RWPE2 (cell line): ENCODE measurements around the gene HOXB5.

ENCODE experiments used
- ATAC-seq: fragments of 200-7000 bp; cut with Tn5 transposase; 3 replicates; pipeline ENCODE4 v1.9.1; 2021; ENCODE audit warnings: low read depth
- DNase-seq: peaks from one replicate; pipeline ENCODE4 v3.0.0-alpha.2; 2020; ENCODE audit warnings: low spot score
- H3K27ac ChIP-seq: fragments of 450-650 bp; 2 replicates; pipeline ENCODE4 v1.5.1; 2017; ENCODE audit warnings: mild to moderate bottlenecking; ENCODE audit not compliant: poor library complexity, severe bottlenecking
- H3K27me3 ChIP-seq: fragments of 250-450 bp; sonication (Bioruptor Pico); 2 replicates; pipeline ENCODE4 v1.5.1; 2021; ENCODE audit warnings: mild to moderate bottlenecking, moderate library complexity; ENCODE audit not compliant: insufficient read depth, poor library complexity, severe bottlenecking
- H3K36me3 ChIP-seq: fragments of 250-450 bp; sonication (Bioruptor Pico); 2 replicates; pipeline ENCODE4 v1.5.1; 2020; ENCODE audit warnings: low read depth, mild to moderate bottlenecking, moderate library complexity
- H3K4me1 ChIP-seq: fragments of 250-450 bp; sonication (Bioruptor Pico); 2 replicates; pipeline ENCODE4 v1.5.1; 2021; ENCODE audit warnings: mild to moderate bottlenecking, moderate library complexity; ENCODE audit not compliant: insufficient read depth, poor library complexity, severe bottlenecking
- H3K4me3 ChIP-seq: fragments of 250-450 bp; sonication (Bioruptor Pico); 2 replicates; pipeline ENCODE4 v1.5.1; 2021; ENCODE audit warnings: mild to moderate bottlenecking, moderate library complexity; ENCODE audit not compliant: severe bottlenecking
- H3K9me3 ChIP-seq: fragments of 250-450 bp; sonication (Bioruptor Pico); 2 replicates; pipeline ENCODE4 v1.5.1; 2021; ENCODE audit warnings: mild to moderate bottlenecking, moderate library complexity; ENCODE audit not compliant: severe bottlenecking
- TF ChIP-seq, protein P1 (sequence below): fragments of 450-650 bp; IDR thresholded peaks from one replicate; pipeline ENCODE4 v1.5.1; 2017; ENCODE audit warnings: mild to moderate bottlenecking, moderate library complexity; ENCODE audit not compliant: poor library complexity, severe bottlenecking

Gene HOXB5

DNA sequence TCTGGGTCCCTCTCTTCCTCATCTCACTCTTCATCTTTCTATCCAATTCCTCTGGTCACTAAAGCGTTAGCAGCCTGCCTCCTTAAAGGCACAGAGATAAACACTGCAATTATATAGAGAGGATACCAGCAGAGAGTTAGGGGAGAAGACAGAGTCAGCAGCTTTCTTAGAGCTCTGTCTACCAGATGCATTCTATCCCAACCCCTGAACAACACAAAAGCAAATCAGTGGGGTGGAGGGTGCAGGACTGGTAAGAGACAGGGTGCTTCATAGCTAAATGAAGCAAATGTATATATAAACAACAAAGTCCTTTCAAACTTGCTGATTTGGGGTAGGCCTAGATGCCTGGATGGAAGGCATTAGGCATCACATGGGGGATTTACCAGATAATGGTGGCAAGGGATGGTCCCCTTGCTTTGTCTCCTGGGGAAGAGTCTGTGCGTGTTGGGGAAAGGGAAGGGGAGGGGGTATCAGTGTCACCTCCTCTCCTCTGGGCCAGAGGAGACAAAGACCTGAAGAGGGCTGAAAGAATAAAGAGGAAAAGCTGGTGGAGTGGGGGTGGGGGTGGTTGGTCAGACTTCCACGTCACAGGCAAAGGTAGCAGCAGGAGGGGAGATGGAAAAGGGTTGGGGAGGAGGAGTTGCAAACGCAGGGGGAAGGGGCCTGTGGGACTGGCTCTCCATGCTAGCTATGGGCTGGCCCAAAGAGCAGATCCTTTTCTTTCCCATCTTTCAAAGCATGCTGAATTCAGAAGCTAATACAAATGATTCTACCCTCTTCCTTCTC, 27.5 kb downstream of the HOXB5 start:
- Histone ChIP-seq H3K4me1 (no peaks in the 10 kb centered on the region), H3K27me3 (no peaks in the 10 kb centered on the region), H3K4me3 (no peak overlapping the region), H3K27ac (no peak overlapping the region), H3K9me3 (no peaks in the 10 kb centered on the region), H3K36me3 (peaks cover 3% of the 10 kb centered on the region; the same call in 1 of the 2 replicates)
- DNase-seq (no peak), ATAC-seq (no peak)
- TF ChIP-seq, protein P1, sequence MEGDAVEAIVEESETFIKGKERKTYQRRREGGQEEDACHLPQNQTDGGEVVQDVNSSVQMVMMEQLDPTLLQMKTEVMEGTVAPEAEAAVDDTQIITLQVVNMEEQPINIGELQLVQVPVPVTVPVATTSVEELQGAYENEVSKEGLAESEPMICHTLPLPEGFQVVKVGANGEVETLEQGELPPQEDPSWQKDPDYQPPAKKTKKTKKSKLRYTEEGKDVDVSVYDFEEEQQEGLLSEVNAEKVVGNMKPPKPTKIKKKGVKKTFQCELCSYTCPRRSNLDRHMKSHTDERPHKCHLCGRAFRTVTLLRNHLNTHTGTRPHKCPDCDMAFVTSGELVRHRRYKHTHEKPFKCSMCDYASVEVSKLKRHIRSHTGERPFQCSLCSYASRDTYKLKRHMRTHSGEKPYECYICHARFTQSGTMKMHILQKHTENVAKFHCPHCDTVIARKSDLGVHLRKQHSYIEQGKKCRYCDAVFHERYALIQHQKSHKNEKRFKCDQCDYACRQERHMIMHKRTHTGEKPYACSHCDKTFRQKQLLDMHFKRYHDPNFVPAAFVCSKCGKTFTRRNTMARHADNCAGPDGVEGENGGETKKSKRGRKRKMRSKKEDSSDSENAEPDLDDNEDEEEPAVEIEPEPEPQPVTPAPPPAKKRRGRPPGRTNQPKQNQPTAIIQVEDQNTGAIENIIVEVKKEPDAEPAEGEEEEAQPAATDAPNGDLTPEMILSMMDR = no peak

- ATAC-seq = no peak
- Histone ChIP-seq H3K4me1 (no peaks in the 10 kb centered on the region), H3K9me3 (no peaks in the 10 kb centered on the region), H3K27ac (no peak overlapping the region), H3K27me3 (no peaks in the 10 kb centered on the region), H3K36me3 (peaks cover 3% of the 10 kb centered on the region; the same call in 1 of the 2 replicates), H3K4me3 (no peak overlapping the region)
- DNase-seq = no peak
- TF ChIP-seq, protein P1 = no peak
Observed at GRCh38 chr17:48565022-48565554, 28.5 kb downstream of the HOXB5 start.

DNA sequence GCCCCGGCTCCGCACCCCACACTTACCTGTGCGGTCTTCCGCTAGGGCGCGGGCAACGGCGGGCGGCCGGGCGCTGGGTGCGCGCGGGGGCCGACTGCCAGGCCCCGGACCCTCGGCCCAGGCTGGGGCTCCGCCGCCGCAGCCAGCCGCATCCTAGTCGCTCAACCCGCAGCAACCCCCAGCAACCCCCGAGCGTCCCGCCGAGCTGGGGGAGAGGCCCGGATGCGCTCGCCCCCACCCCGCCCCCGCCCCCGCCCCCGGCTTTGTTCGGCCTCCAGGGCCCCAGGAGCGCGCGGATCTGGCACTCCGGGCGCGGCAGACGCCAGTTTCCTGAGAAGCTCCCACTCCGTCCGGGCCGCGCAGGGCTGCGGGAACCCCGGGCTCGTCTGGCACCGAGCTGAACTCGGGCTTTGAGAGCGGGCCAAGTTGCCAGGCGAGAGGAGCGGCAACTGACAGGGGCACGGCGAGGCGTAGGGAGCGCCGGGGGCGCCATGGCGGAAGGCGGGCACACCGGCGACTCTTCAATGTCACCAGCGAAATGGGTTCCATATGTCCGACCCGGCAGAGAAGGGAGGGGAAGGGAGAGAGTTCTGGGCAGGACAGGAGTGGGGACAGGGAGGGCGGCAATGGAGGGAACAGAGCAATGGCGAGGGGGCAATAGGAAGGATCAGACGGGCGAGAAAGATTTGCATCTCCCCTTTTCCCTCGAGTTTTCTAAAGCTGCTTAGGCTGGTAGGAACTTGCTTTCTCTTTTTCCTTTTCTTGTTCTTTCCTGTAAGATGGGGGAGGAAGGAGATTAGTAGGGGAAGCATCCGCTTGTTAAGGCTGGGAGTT, 29.2 kb downstream of the HOXB5 start:
- Histone ChIP-seq H3K27ac (no peak overlapping the region), H3K4me1 (no peaks in the 10 kb centered on the region), H3K36me3 (peaks cover 3% of the 10 kb centered on the region; the same call in 1 of the 2 replicates), H3K9me3 (no peaks in the 10 kb centered on the region), H3K4me3 (no peak overlapping the region), H3K27me3 (no peaks in the 10 kb centered on the region)
- ATAC-seq (no peak), DNase-seq (no peak)
- TF ChIP-seq, protein P1 = no peak

- H3K4me1 ChIP-seq = no peaks in the 10 kb centered on the region
- TF ChIP-seq, protein P1 = no peak
- H3K9me3 ChIP-seq = no peaks in the 10 kb centered on the region
- no peak for ATAC-seq
- H3K36me3 ChIP-seq = peaks cover 3% of the 10 kb centered on the region; the same call in 1 of the 2 replicates
- H3K27me3 ChIP-seq = no peaks in the 10 kb centered on the region
- DNase-seq = no peak
- no peak overlapping the region for H3K4me3 ChIP-seq
- H3K27ac ChIP-seq = no peak overlapping the region
Observed at GRCh38 chr17:48563867-48564187, 29.8 kb downstream of the HOXB5 start.
